GM18873 (cell line): ENCODE measurements around the gene TMEM115.
"Not testable (repeated sequence)": the region's sequence is repeated elsewhere in the genome, so short reads cannot be mapped to it uniquely, and the experiment has no call there.

Experiments used
- ATAC-seq: cut with Tn5 transposase; IDR thresholded peaks from one replicate; pipeline ENCODE4 v1.9.1; 2021; ENCODE audit warnings: mild to moderate bottlenecking, moderate library complexity, moderate number of reproducible peaks; ENCODE audit not compliant: unreplicated experiment, low FRiP score

The TMEM115 gene

GRCh38 chr3:50319894-50320625, 39.3 kb downstream of the TMEM115 start:
- ATAC-seq = no peak

- no peak for ATAC-seq
Observed at GRCh38 chr3:50319181-50319893, 40.0 kb downstream of the TMEM115 start.

DNA sequence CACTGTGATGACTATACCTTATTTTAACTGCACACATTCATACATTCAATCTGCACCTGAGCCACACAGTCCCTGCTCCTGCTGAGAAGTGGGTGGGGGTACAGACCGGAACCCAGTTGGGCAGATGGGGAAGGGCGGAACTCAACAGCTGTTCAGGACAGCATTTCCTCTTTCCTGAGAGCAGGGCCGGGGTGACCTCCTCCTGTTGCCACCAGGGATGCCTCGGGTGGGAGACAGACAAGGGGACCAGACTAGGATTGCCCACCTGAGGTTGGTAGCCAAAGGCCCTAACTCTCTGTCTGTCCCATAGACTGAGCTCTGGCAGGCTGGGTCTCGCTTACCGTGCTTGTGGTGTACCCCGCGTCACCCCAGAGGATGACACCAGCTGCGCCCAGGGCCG, 40.7 kb downstream of the TMEM115 start:
- ATAC-seq = no peak

GRCh38 chr3:50318163-50318562, 41.2 kb downstream of the TMEM115 start:
- no peak for ATAC-seq

DNA sequence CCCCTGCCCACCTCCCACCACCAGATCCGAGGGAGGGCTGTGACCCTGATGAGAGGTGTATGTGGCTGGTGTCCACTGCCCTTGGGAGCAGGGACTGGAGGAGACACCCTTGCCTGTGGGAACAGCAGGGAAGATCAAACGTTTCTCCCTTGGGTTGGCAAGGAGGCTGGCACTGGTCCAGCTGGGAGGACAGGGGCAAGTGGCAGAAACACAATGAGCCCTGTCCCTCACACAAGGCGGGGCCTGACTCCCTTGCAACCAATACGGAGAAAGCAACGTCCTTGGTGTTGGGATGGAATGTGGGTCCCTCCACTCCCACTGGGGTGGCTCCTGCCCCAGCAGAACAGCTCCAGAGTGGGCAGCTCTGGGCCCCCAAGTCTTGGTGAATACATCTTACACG, 42.0 kb downstream of the TMEM115 start:
- no peak for ATAC-seq

DNA sequence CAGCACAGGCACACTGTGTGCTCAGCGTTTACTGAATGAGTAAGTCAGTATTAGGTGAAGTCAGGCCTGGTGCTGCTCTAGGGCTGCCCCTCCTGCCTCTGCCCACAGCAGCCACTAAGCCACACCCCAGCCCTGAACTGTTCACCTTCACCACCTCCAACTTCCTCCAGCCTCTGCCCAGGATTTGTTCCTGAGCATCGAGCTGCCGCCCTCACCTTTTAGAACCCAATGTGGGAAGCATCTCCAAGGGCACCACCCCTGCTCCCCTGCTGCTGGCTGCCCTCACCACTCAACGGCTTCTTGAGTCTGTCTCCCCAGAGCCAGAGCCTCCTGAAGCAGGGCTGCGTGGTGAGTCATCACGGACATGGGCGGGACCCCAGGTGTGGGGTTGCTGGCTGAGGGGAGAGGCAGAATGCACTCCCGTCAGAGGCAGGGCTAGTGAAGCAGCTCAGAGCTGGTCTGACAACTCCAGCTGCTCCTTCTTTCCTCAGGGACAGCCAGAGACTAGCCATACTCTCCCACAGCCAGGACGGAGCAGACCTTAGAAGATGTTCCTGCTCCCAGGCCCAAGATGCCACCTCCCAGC, 42.6 kb downstream of the TMEM115 start:
- ATAC-seq = no peak

- no peak for ATAC-seq
Observed at GRCh38 chr3:50314816-50315215, 44.5 kb downstream of the TMEM115 start.

DNA sequence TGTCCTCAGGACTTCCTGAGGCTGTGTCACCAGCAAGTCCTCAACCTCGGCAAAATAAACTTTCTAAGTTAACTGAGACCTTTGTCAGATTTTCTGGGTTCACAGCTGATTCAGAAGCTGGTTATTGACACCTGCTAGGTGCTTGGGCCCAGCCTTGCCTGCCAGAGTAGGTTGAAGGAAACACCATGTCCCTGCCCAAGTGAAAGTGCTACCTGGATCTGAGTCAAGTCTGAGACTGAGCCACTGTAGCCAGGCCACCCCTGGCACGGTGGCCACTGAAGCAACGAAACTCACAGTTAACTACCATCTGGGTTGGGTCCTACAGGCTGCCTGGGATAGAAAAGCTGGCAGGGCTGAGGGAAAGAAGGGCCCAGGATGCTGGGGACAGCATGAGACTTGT, 45.0 kb downstream of the TMEM115 start:
- no peak for ATAC-seq

DNA sequence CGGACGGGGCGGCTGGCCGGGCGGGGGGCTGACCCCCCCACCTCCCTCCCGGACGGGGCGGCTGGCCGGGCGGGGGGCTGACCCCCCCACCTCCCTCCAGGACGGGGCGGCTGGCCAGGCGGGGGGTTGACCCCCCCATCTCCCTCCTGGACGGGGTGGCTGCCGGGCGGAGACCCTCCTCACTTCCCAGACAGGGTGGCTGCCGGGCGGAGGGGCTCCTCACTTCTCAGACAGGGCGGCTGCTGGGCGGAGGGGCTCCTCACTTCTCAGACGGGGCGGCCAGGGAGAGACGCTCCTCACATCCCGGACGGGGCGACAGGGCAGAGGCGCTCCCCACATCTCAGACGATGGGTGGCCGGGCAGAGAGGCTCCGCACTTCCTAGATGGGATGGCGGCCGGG, 47.3 kb downstream of the TMEM115 start:
- not testable (repeated sequence) for ATAC-seq
